8988T (cell line): ENCODE measurements around the gene TGFBRAP1.

Experiments used
- DNase-seq: peaks from one replicate; pipeline ENCODE4 v3.0.0; 2011

Gene TGFBRAP1, protein sequence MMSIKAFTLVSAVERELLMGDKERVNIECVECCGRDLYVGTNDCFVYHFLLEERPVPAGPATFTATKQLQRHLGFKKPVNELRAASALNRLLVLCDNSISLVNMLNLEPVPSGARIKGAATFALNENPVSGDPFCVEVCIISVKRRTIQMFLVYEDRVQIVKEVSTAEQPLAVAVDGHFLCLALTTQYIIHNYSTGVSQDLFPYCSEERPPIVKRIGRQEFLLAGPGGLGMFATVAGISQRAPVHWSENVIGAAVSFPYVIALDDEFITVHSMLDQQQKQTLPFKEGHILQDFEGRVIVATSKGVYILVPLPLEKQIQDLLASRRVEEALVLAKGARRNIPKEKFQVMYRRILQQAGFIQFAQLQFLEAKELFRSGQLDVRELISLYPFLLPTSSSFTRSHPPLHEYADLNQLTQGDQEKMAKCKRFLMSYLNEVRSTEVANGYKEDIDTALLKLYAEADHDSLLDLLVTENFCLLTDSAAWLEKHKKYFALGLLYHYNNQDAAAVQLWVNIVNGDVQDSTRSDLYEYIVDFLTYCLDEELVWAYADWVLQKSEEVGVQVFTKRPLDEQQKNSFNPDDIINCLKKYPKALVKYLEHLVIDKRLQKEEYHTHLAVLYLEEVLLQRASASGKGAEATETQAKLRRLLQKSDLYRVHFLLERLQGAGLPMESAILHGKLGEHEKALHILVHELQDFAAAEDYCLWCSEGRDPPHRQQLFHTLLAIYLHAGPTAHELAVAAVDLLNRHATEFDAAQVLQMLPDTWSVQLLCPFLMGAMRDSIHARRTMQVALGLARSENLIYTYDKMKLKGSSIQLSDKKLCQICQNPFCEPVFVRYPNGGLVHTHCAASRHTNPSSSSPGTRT

GRCh38 chr2:105329561-105330495 lies at the start of gene TGFBRAP1:
TGFBRAP1 (minus strand) TSS chr2:105329735; CDS start chr2:105308301, 21,434 bp downstream.
- peak; percentile 45 for DNase-seq

DNA sequence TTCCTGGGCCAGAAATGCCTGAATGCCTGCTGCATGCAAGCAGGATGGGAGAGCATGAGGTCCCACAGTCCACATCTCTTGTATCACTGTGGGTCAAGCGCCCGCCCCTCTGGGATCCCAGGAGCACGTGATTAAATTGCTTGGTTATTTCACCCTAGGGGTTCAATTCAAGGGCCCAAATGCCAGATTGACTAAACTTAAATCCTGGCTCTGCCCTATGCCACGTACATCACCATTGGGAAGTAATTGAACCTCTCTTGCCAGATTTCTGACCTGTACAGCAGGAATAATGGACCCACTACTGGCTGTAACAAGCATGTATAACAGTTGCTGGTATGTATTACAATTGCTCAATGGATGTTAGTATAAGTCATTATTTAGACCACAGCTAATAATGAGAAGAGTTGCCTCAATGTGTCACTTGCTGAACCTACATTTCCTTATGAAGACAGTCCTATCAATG lies 49.4 kb upstream of the TGFBRAP1 start:
- DNase-seq: no peak

GRCh38 chr2:105378276-105378840 lies 48.8 kb upstream of the TGFBRAP1 start:
- no peak for DNase-seq

DNA sequence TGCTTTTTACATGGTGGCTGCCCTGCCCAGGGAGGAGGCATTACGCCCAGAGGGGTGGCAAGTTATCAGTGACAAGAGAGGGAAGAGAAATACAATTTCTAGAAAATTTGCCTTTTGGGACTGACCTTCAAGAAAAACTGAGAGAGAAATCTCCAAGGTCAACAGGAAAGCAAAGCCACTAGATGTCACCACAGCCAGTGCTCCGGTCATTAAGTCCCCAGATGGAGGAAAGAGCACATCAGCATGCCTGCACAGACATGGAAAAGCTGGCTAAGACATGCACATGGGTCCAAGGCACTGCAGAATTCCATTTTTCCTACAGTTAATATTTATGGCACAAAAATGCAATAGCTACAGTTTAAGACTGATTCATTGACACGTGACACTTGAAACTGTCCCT lies 48.3 kb upstream of the TGFBRAP1 start:
- no peak for DNase-seq

- DNase-seq: no peak
These were observed 47.3 kb upstream of the TGFBRAP1 start for GRCh38 chr2:105376789-105377240.

DNA sequence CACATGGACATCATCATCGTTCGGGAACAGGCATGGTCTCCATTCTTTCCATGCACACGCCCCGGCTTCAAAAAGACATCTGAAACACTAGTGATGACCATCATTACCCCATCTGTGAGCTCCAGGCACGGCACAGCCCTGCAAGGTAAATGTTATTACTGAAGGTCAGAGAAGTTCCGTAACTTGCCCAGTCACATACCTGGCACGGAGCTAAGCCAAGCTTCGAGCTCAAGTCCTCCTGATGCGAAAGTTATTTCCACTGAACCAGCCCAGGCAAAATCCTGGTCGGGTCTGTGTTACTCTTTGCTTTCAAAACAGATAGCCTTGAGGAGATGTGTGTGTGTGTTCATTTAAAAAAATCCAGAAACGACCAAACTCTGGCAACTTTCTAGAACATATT lies 46.5 kb upstream of the TGFBRAP1 start:
- DNase-seq: no peak

DNA sequence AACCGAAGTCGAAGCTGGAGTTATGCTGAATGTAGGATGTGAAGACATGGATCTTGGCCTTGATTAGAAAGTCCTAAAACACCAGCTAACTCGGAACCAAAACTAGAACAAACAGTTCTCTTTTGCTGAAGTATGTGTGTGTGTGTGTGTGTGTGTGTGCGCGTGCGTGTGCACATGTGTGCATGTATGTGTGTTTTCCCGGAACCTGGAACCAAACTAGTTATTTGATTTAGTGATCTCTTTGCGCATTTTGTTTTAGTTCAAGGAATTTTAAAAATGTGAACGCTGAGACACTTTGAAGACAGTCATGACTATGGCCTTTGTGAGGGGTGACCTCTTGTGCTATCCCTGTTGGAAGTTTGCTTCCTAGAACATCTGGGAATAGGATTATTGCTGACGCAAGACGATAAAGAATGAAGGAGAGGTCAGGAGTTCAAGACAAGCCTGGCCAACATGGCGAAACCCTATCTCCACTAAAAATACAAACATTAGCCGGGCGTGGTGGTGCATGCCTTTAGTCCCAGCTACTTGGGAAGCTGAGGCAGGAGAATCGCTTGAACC lies 45.5 kb upstream of the TGFBRAP1 start:
- DNase-seq: no peak

DNA sequence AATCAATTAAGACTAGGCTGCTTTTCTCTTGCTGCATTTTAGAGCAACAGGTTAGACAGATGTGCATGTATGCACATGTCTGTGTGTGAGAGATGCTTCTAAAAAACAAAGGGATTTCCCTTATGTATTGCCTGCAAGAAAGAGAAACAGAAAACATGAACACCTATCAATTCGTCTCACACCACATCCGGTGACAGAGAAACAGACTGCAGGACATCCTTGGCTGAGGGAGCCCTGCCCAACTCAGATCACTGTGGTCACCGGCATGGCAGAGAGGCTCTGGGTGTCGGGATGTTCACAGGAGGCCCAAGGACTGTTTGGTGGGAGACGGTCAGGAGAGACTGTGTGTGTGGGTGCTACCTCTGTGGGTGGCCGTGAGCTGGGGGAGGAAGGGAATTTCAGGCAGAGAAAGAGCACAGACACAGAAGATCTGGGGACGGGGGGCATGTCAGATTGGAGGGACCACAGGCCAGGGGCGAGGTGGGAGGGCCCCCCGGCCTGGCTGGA lies 44.4 kb upstream of the TGFBRAP1 start:
- DNase-seq: no peak

GRCh38 chr2:105373344-105373781 lies 43.8 kb upstream of the TGFBRAP1 start:
- DNase-seq: no peak

DNA sequence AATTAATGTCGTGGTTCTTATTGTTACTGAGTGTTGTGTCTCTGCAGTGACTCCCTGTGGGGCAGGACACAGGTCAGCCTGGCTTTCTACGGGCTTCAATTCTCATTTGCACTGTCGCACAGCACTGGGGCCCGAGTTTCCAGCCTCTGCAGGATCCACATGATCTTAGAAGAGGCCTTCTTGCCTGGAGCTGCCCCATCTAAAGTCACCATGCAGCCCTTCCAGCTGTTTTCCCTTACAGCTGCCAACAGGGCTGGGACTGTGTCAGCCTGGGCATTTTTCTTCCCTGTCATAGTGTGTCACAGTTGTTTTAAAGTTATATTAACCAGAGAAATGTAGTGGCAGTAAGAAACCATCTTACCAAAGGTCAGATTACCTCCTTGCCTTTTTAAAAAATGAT lies 42.3 kb upstream of the TGFBRAP1 start:
- DNase-seq: no peak

GRCh38 chr2:105371156-105371555 lies 41.6 kb upstream of the TGFBRAP1 start:
- DNase-seq: no peak

DNA sequence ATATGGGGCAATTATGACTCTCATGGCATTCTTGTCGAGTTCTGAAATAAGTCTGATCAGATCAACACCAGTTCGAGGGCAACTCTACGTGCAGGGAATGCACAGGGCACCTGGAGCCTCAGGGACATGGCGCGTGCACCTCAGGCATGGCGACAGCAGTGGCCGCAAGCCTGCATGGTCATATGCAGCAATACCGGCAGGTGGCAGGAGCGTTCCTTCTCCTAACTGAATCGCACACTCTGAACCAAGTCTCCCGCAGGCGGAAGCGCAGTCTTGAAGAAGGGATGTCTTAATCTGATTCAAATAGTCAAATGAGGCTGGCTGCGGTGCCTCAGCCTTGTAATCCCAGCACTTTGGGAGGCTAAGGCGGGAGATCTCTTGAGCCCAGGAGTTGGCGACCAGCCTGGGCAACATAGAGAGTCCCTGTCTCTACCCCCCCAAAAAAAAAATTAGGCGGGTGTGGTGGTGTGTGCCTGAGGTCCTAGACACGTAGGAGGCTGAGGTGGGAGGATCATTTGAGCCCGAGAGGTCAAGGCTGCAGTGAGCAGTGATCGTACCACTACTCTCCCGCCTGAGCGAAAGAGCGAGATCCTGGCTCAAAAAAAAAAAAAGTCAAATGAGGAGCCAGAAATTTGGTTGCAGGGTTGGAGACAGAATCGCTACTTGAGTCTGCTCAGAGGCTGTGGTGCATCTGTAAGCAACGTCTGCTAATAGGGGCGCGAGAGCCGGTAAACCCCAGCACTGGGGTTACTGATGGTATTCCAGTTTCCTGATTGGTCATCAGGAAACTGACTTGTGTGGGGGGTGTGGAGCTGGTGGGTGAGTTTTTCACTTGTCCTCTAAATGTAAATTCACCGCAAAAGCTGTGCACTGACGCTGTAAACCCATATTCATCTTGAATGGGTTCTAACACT lies 40.5 kb upstream of the TGFBRAP1 start:
- peak; percentile 51 for DNase-seq

GRCh38 chr2:105368759-105369408 lies 39.3 kb upstream of the TGFBRAP1 start:
- no peak for DNase-seq

- no peak for DNase-seq
These were observed 35.7 kb upstream of the TGFBRAP1 start for GRCh38 chr2:105365206-105365605.

- no peak for DNase-seq
These were observed 35.1 kb upstream of the TGFBRAP1 start for GRCh38 chr2:105364436-105365139.

DNA sequence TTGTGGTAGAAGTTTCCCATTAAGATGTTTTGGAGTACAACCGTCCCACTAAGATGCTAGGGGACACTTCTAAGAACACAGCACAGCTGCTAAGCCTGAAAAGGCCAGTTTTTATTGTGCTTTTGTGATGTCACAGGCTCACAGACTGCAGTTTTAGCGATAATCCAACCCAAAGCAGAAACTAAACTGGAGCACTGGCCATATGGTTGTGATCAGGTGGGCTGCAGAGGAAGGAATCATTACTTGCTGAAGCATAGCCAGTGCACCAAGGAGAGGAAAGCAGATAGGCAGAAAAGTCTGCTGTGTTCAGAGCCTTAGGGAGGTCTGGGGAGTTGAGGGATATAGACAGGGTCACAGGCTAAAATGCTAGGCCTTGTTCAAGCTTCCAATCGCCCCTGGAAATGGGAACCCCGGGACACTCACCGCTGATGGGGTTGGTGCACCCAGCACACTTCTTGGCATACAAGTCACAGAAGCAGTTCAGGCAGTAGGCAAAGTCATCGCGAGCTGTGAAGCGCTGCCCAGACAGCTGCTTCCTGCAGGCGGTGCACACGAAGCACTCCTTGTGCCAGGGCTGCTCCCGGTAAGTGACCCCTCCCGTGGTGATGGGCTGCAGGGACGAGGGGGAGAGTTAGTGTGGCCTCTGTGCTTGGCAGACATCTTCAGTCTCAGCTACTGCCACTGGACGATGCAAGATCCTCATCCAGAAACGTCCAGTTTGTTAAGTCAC lies 33.5 kb upstream of the TGFBRAP1 start:
- no peak for DNase-seq

DNA sequence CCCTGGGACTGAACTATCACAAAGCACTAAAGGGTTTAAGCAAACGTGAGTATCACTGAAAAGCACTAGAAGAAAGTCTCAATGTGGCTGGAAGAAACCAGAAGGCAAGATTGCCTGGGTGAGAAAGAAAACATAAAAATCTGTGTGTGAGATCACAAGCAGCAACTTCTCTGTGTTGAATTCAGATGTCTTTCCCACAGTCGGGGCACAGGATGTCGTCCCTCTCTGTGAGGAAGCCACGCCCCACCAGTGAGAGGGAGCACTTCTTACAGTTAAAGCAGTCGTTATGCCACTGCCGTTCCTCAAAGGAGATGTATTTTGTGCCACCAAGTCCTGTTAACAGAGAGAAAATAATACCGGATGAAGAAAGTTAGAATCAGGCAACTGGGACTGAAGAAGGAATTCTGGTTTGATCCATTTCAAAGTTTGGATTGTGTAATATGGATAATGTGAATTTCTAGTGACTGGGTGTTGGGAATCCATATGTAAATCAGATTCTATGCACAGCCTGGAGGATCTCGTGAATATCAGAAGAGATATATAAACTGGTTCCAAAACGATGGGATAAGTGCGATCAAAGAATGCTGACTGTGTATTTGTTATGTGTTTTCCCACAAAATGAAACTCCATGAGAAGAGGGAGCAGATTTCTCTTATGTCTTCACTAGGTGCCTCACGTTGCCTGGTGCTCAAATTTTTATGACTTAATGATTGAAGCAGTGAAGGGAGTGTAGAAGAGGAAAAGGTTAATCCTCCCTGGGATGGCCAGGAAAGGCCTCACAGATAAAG lies 31.8 kb upstream of the TGFBRAP1 start:
- no peak for DNase-seq

- no peak for DNase-seq
These were observed 29.1 kb upstream of the TGFBRAP1 start for GRCh38 chr2:105358593-105358992.
